ENCODE data around the gene INTS12.

GRCh38 chr4:105679186-105679585 lies 29.3 kb downstream of the INTS12 start:
- no peak for TF ChIP-seq CTCF (IDR thresholded peaks at IDR 0.05)
- TF ChIP-seq POLR2A (IDR thresholded peaks at IDR 0.05): no peak

Measured in testis (tissue), 2 donors.